HL-60 (cell line): ENCODE measurements around the gene MAPKAPK2.

Experiments used
- DNase-seq, 2 experiments: peaks; one replicate each; pipeline ENCODE4 v3.0.0-alpha.2; 2010 to 2020; ENCODE audit warnings: low read depth in 1 of 2, low spot score in 1 of 2
- H3K27ac ChIP-seq: fragments of 250-450 bp; sonication (Bioruptor Pico); replicated peaks from 2 replicates; pipeline ENCODE4 v1.5.1; 2020; ENCODE audit warnings: mild to moderate bottlenecking, moderate library complexity
- H3K27me3 ChIP-seq: fragments of 250-450 bp; sonication (Bioruptor Pico); 2 replicates; pipeline ENCODE4 v1.5.1; 2021; ENCODE audit warnings: mild to moderate bottlenecking, moderate library complexity; ENCODE audit not compliant: insufficient read depth, poor library complexity, severe bottlenecking
- H3K4me3 ChIP-seq: replicated peaks from 2 replicates; pipeline ENCODE4 v1.5.1; 2011; ENCODE audit warnings: mild to moderate bottlenecking, control low read depth, low read length; ENCODE audit not compliant: insufficient read depth
- CTCF ChIP-seq: IDR thresholded peaks from one replicate; pipeline ENCODE4 v1.5.1; 2011; ENCODE audit warnings: low read length, control low read depth, inconsistent platforms; ENCODE audit not compliant: insufficient read depth
- GABPA ChIP-seq: IDR thresholded peaks from 2 replicates; pipeline ENCODE4 v1.6.1; 2012; ENCODE audit warnings: low read depth
- POLR2AphosphoS5 ChIP-seq: IDR thresholded peaks from 2 replicates; pipeline ENCODE4 v1.6.1; 2012; ENCODE audit warnings: low read depth
- REST ChIP-seq: IDR thresholded peaks from 2 replicates; pipeline ENCODE4 v1.6.1; 2012; ENCODE audit warnings: low read depth; ENCODE audit not compliant: insufficient replicate concordance
- SPI1 ChIP-seq: IDR thresholded peaks from 2 replicates; pipeline ENCODE4 v1.6.1; 2012; ENCODE audit warnings: low read depth, mild to moderate bottlenecking, borderline replicate concordance

MAPKAPK2 gene

GRCh38 chr1:206651014-206651413, 33.7 kb upstream of the MAPKAPK2 start:
- H3K27me3 ChIP-seq, result no peaks in the 10 kb centered on the region
- no peak overlapping the region for H3K27ac ChIP-seq
- no peak overlapping the region for H3K4me3 ChIP-seq
- DNase-seq, result no peak
- TF ChIP-seq REST, result no peak
- TF ChIP-seq POLR2AphosphoS5, result no peak
- no peak for TF ChIP-seq GABPA
- TF ChIP-seq SPI1, result no peak
- no peak for TF ChIP-seq CTCF

GRCh38 chr1:206651958-206652890, 32.5 kb upstream of the MAPKAPK2 start:
- Histone ChIP-seq H3K27ac (no peak overlapping the region), H3K27me3 (no peaks in the 10 kb centered on the region), H3K4me3 (no peak overlapping the region)
- no peak for TF ChIP-seq GABPA
- no peak for TF ChIP-seq SPI1
- TF ChIP-seq POLR2AphosphoS5, result no peak
- no peak for TF ChIP-seq REST
- TF ChIP-seq CTCF, result no peak
- DNase-seq, result peak in 1 of 2 experiments; percentile 40

- DNase-seq, result no peak
- H3K4me3 ChIP-seq, result no peak overlapping the region
Measured at GRCh38 chr1:206653715-206654459, 30.8 kb upstream of the MAPKAPK2 start.

More at GRCh38 chr1:206653715-206654459, 30.8 kb upstream of the MAPKAPK2 start:
- Histone ChIP-seq H3K27ac (no peak overlapping the region), H3K27me3 (no peaks in the 10 kb centered on the region)
- TF ChIP-seq REST, result no peak
- no peak for TF ChIP-seq POLR2AphosphoS5
- no peak for TF ChIP-seq SPI1
- TF ChIP-seq GABPA, result no peak
